Esophagus squamous epithelium (tissue), 5 donors: ENCODE results near the gene WWOX. TPM values are rescaled to one million over a fixed set of nuclear protein-coding genes. Genes with fewer than 3 reads are reported as not detected.

Experiments
- DNase-seq: peaks from one replicate; lab custom pipeline; 2025; lab: John Stamatoyannopoulos, UW
- H3K27ac ChIP-seq, 4 donors: fragments of 200-600 bp; sonication (generic); one replicate each; pipeline ENCODE4 v1.5.1; 2016 to 2019; ENCODE audit warnings: mild to moderate bottlenecking in 1 of 4
- H3K27me3 ChIP-seq, 4 donors: fragments of 200-600 bp; sonication (generic); 1 replicate in 3 of 4; 2 replicates in 1 of 4; pipeline versions ENCODE4 v1.5.1 to v1.6.0; 2017 to 2021; ENCODE audit warnings: antibody characterized with exemption in 1 of 4
- H3K36me3 ChIP-seq, 3 donors: fragments of 200-600 bp; sonication (generic); one replicate each; pipeline ENCODE4 v1.5.1; 2016 to 2019
- H3K4me1 ChIP-seq, 3 donors: fragments of 200-600 bp; sonication (generic); one replicate each; pipeline ENCODE4 v1.5.1; 2017 to 2019
- H3K4me3 ChIP-seq, 4 donors: fragments of 200-600 bp; sonication (generic); 1 replicate in 3 of 4; 2 replicates in 1 of 4; pipeline ENCODE4 v1.5.1; 2016 to 2019; ENCODE audit warnings: mild to moderate bottlenecking in 2 of 4, moderate library complexity in 1 of 4
- H3K9me3 ChIP-seq, 3 donors: fragments of 200-600 bp; sonication (generic); one replicate each; pipeline ENCODE4 v1.5.1; 2016 to 2019
- CTCF ChIP-seq, 6 experiments: fragments of 450-650 bp in 4 of 6; fragments of 200-600 bp in 2 of 6; sonication (generic) in 2 of 6; IDR thresholded peaks; one replicate each; pipeline ENCODE4 v1.5.1; 2016 to 2019; ENCODE audit warnings: antibody characterized with exemption in 6 of 6, mild to moderate bottlenecking in 4 of 6, moderate library complexity in 4 of 6
- POLR2A ChIP-seq, 4 donors: fragments of 450-650 bp; IDR thresholded peaks; one replicate each; pipeline ENCODE4 v1.6.1; 2017; ENCODE audit warnings: antibody characterized with exemption in 4 of 4, mild to moderate bottlenecking in 4 of 4, moderate library complexity in 3 of 4
- WGBS, 2 donors: methylation state at CpG; one replicate each; pipeline ENCODE4 v1.1.5; 2018; 5-methylcytosine and 5-hydroxymethylcytosine counted together
- intact Hi-C: fragments of 100-400 bp; cut with DNase I; formaldehyde crosslinking; loops from one replicate; pipeline ENCODE4 v1.15.0; 2022
- total RNA-seq, 4 donors: library from RNA; depleted of rRNA; stranded (reverse); fragments of >200 nt; gene quantifications; one replicate each; pipeline ENCODE4 v1.1.0, GENCODE V29; 2016
- donor health status: DM: yes; HTN: yes; CAD: no.

The WWOX gene
- total RNA-seq, 4 donors from 2014 or later: 20.9 to 31.1 (median 27.5) TPM

- TF ChIP-seq CTCF (IDR thresholded peaks at IDR 0.05) (no peak), POLR2A (IDR thresholded peaks at IDR 0.05) (no peak)
- Histone ChIP-seq H3K4me1 (no peaks in the 10 kb centered on the region), H3K27ac (no peak overlapping the region), H3K9me3 (no peaks in the 10 kb centered on the region), H3K27me3 (no peaks in the 10 kb centered on the region), H3K4me3 (no peak overlapping the region), H3K36me3 (no peaks in the 10 kb centered on the region)
- intact Hi-C loops: no loop called here
- no peak for DNase-seq
- WGBS, 2 donors: 75 to 86% methylated on average over 2 of the region's 2 CpGs
Observed at GRCh38 chr16:78788696-78789095, 689.2 kb downstream of the WWOX start.

GRCh38 chr16:78789561-78789960, 690.1 kb downstream of the WWOX start:
- no peaks in the 10 kb centered on the region for H3K4me1 ChIP-seq
- intact Hi-C loops: no loop called here

GRCh38 chr16:78791011-78791410, 691.6 kb downstream of the WWOX start:
- TF ChIP-seq POLR2A (IDR thresholded peaks at IDR 0.05) (no peak), CTCF (IDR thresholded peaks at IDR 0.05) (no peak)
- no peaks in the 10 kb centered on the region for H3K36me3 ChIP-seq
- H3K4me1 ChIP-seq: no peaks in the 10 kb centered on the region
- no peak for DNase-seq
- intact Hi-C loops: no loop called here
- 84 to 95% methylated on average over 4 to 8 of the region's 8 CpGs for WGBS, 2 donors
- no peak overlapping the region for H3K4me3 ChIP-seq
- H3K27ac ChIP-seq: no peak overlapping the region
- no peaks in the 10 kb centered on the region for H3K9me3 ChIP-seq
- H3K27me3 ChIP-seq: no peaks in the 10 kb centered on the region

More at GRCh38 chr16:78789561-78789960, 690.1 kb downstream of the WWOX start:
- no peak for DNase-seq
- Histone ChIP-seq H3K27me3 (no peaks in the 10 kb centered on the region), H3K27ac (no peak overlapping the region), H3K4me3 (no peak overlapping the region), H3K9me3 (no peaks in the 10 kb centered on the region), H3K36me3 (no peaks in the 10 kb centered on the region)
- TF ChIP-seq POLR2A (IDR thresholded peaks at IDR 0.05) (no peak), CTCF (IDR thresholded peaks at IDR 0.05) (no peak)
- 48 to 51% methylated on average over 2 of the region's 2 CpGs for WGBS, 2 donors

- H3K4me1 ChIP-seq: no peaks in the 10 kb centered on the region
Observed at GRCh38 chr16:78791926-78792325, 692.5 kb downstream of the WWOX start.

GRCh38 chr16:78792952-78793351, 693.5 kb downstream of the WWOX start:
- H3K4me3 ChIP-seq: no peak overlapping the region
- TF ChIP-seq CTCF (IDR thresholded peaks at IDR 0.05) (no peak), POLR2A (IDR thresholded peaks at IDR 0.05) (no peak)
- no peaks in the 10 kb centered on the region for H3K36me3 ChIP-seq
- intact Hi-C loops: no loop called here
- DNase-seq: no peak
- 97% methylated on average over 5 of the region's 5 CpGs for WGBS, 2 donors
- H3K27me3 ChIP-seq: no peaks in the 10 kb centered on the region
- H3K9me3 ChIP-seq: no peaks in the 10 kb centered on the region
- no peak overlapping the region for H3K27ac ChIP-seq
- no peaks in the 10 kb centered on the region for H3K4me1 ChIP-seq

More at GRCh38 chr16:78791926-78792325, 692.5 kb downstream of the WWOX start:
- Histone ChIP-seq H3K9me3 (no peaks in the 10 kb centered on the region), H3K27me3 (no peaks in the 10 kb centered on the region), H3K4me3 (no peak overlapping the region), H3K27ac (no peak overlapping the region), H3K36me3 (no peaks in the 10 kb centered on the region)
- no peak for TF ChIP-seq POLR2A (IDR thresholded peaks at IDR 0.05)
- DNase-seq: no peak
- 88 to 98% methylated on average over 2 to 5 of the region's 7 CpGs for WGBS, 2 donors
- intact Hi-C loops: no loop called here
